Stimulated activated CD8-positive, alpha-beta memory T cell treated with anti-CD3 and anti-CD28 coated beads, Interleukin-15, amount 100 ng/mL, for 48 hours (primary cell): ENCODE data around the gene CAMKK1.
"Not testable (repeated sequence)": the region's sequence is repeated elsewhere in the genome, so short reads cannot be mapped to it uniquely, and the experiment has no call there.

Source experiments
- DNase-seq, 2 donors: peaks; one replicate each; pipeline ENCODE4 v3.0.0-alpha.2; 2020; ENCODE audit warnings: low read depth in 2 of 2

Gene CAMKK1

GRCh38 chr17:3846437-3847164 is 46.3 kb downstream of the CAMKK1 start:
- no peak for DNase-seq

- peak; percentile 85 to 87 for DNase-seq
Observed at GRCh38 chr17:3845621-3846436, 47.0 kb downstream of the CAMKK1 start, which contains the start of gene NCBP3. Gene NCBP3 (minus strand): TSS chr17:3846246. CDS start chr17:3846223, 23 bp downstream.

GRCh38 chr17:3845291-3845620 is 47.6 kb downstream of the CAMKK1 start:
- DNase-seq, result peak; percentile 35 to 37

- DNase-seq, result not testable (repeated sequence)
Observed at GRCh38 chr17:3844556-3844955, 48.3 kb downstream of the CAMKK1 start.

GRCh38 chr17:3843935-3844516 is 48.8 kb downstream of the CAMKK1 start:
- peak; percentile 12 to 20 for DNase-seq

- no peak for DNase-seq
Observed at GRCh38 chr17:3838206-3838605, 54.6 kb downstream of the CAMKK1 start.

GRCh38 chr17:3836551-3836950 is 56.3 kb downstream of the CAMKK1 start:
- no peak for DNase-seq

- no peak for DNase-seq
Observed at GRCh38 chr17:3835410-3836229, 57.2 kb downstream of the CAMKK1 start.

GRCh38 chr17:3834811-3835210 is 58.0 kb downstream of the CAMKK1 start:
- DNase-seq, result no peak

- no peak for DNase-seq
Observed at GRCh38 chr17:3828852-3829232, 64.0 kb downstream of the CAMKK1 start.

GRCh38 chr17:3828151-3828851 is 64.6 kb downstream of the CAMKK1 start:
- no peak for DNase-seq

- peak; percentile 9 to 32 for DNase-seq
Observed at GRCh38 chr17:3827124-3827773, 65.6 kb downstream of the CAMKK1 start.

- no peak for DNase-seq
Observed at GRCh38 chr17:3826191-3826590, 66.7 kb downstream of the CAMKK1 start.

GRCh38 chr17:3821101-3821500 is 71.8 kb downstream of the CAMKK1 start:
- DNase-seq, result no peak

GRCh38 chr17:3818786-3819185 is 74.1 kb downstream of the CAMKK1 start:
- no peak for DNase-seq

GRCh38 chr17:3817851-3818605 is 74.8 kb downstream of the CAMKK1 start:
- DNase-seq, result no peak

- DNase-seq, result no peak
Observed at GRCh38 chr17:3815925-3816324, 76.9 kb downstream of the CAMKK1 start.

GRCh38 chr17:3815122-3815521 is 77.7 kb downstream of the CAMKK1 start:
- DNase-seq, result no peak

GRCh38 chr17:3814361-3814760 is 78.5 kb downstream of the CAMKK1 start:
- no peak for DNase-seq

- no peak for DNase-seq
Observed at GRCh38 chr17:3813171-3813570, 79.7 kb downstream of the CAMKK1 start.
